SK-N-SH treated with all-trans-retinoic acid at 6 μM for 48 hours (cell line): ENCODE results near the gene PLCL2.

ENCODE experiments used
- ATAC-seq: fragments of 200-7000 bp; cut with Tn5 transposase; 3 replicates; pipeline ENCODE4 v1.9.1; 2020; ENCODE audit warnings: mild to moderate bottlenecking, moderate library complexity
- ARNTL ChIP-seq: fragments of 450-650 bp; formaldehyde crosslinking; IDR thresholded peaks from 2 replicates; pipeline ENCODE4 v1.5.0; 2020; ENCODE audit warnings: low read depth, mild to moderate bottlenecking, moderate library complexity, borderline replicate concordance
- BACH2 ChIP-seq: fragments of 250-450 bp; sonication (Bioruptor Pico); IDR thresholded peaks from 2 replicates; pipeline ENCODE4 v1.9.0; 2021; ENCODE audit warnings: mild to moderate bottlenecking, borderline replicate concordance
- ESRRG ChIP-seq: fragments of 250-450 bp; sonication (Bioruptor Pico); IDR thresholded peaks from 2 replicates; pipeline ENCODE4 v1.6.1; 2021; ENCODE audit warnings: mild to moderate bottlenecking
- GLIS3 ChIP-seq: fragments of 250-450 bp; sonication (Bioruptor Pico); IDR thresholded peaks from 2 replicates; pipeline ENCODE4 v1.5.0; 2020; ENCODE audit warnings: mild to moderate bottlenecking, moderate library complexity
- ISL1 ChIP-seq: fragments of 250-450 bp; sonication (Bioruptor Pico); IDR thresholded peaks from 2 replicates; pipeline ENCODE4 v2.1.2; 2022; ENCODE audit warnings: mild to moderate bottlenecking, moderate library complexity
- OSR1 ChIP-seq: fragments of 250-450 bp; sonication (Bioruptor Pico); IDR thresholded peaks from 2 replicates; pipeline ENCODE4 v1.8.0; 2022; ENCODE audit warnings: moderate library complexity, mild to moderate bottlenecking, inconsistent platforms
- PPARA ChIP-seq: fragments of 250-450 bp; sonication (Bioruptor Pico); IDR thresholded peaks from 2 replicates; pipeline ENCODE4 v1.5.0; 2020; ENCODE audit warnings: mild to moderate bottlenecking, borderline replicate concordance
- RARB ChIP-seq: fragments of 250-450 bp; sonication (Bioruptor Pico); IDR thresholded peaks from 2 replicates; pipeline ENCODE4 v1.8.0; 2021; ENCODE audit warnings: mild to moderate bottlenecking, moderate library complexity
- SNAI2 ChIP-seq: fragments of 250-450 bp; sonication (Bioruptor Pico); IDR thresholded peaks from 2 replicates; pipeline ENCODE4 v1.5.0; 2020; ENCODE audit warnings: mild to moderate bottlenecking, moderate library complexity
- TOX ChIP-seq: fragments of 250-450 bp; sonication (Bioruptor Pico); IDR thresholded peaks from 2 replicates; pipeline ENCODE4 v1.8.0; 2021; ENCODE audit warnings: mild to moderate bottlenecking, moderate library complexity, borderline replicate concordance
- ZC3H10 ChIP-seq: fragments of 250-450 bp; sonication (Bioruptor Pico); IDR thresholded peaks from 2 replicates; pipeline ENCODE4 v1.5.1; 2021; ENCODE audit warnings: mild to moderate bottlenecking, moderate library complexity
- ZFP3 ChIP-seq: fragments of 250-450 bp; sonication (Bioruptor Pico); IDR thresholded peaks from 2 replicates; pipeline ENCODE4 v1.5.0; 2020; ENCODE audit warnings: mild to moderate bottlenecking, moderate library complexity
- ZFP30 ChIP-seq: fragments of 450-650 bp; formaldehyde crosslinking; IDR thresholded peaks from 2 replicates; pipeline ENCODE4 v1.5.0; 2022; ENCODE audit warnings: mild to moderate bottlenecking, moderate library complexity
- ZNF565 ChIP-seq: fragments of 450-650 bp; formaldehyde crosslinking; conservative IDR thresholded peaks from 2 replicates; pipeline ENCODE4 v1.5.0; 2020; ENCODE audit warnings: low read depth, mild to moderate bottlenecking, moderate library complexity
- ZNF70 ChIP-seq: fragments of 450-650 bp; formaldehyde crosslinking; IDR thresholded peaks from 2 replicates; pipeline ENCODE4 v1.5.0; 2020; ENCODE audit warnings: mild to moderate bottlenecking, moderate library complexity
- ZNF8 ChIP-seq: fragments of 450-650 bp; formaldehyde crosslinking; IDR thresholded peaks from 2 replicates; pipeline ENCODE4 v1.5.0; 2020; ENCODE audit warnings: mild to moderate bottlenecking, moderate library complexity
- TF ChIP-seq, protein P1 (sequence below): fragments of 250-450 bp; sonication (Bioruptor Pico); IDR thresholded peaks from 2 replicates; pipeline ENCODE4 v1.5.1; 2020; ENCODE audit warnings: low read depth, mild to moderate bottlenecking, moderate library complexity
- TF ChIP-seq, protein P2 (sequence below): fragments of 250-450 bp; sonication (Bioruptor Pico); IDR thresholded peaks from 2 replicates; pipeline ENCODE4 v1.5.0; 2020; ENCODE audit warnings: mild to moderate bottlenecking, moderate library complexity
- TF ChIP-seq, protein P3 (sequence below): fragments of 250-450 bp; sonication (Bioruptor Pico); IDR thresholded peaks from 2 replicates; pipeline ENCODE4 v1.5.1; 2021; ENCODE audit warnings: mild to moderate bottlenecking, moderate library complexity
- TF ChIP-seq, protein P4 (sequence below): fragments of 250-450 bp; sonication (Bioruptor Pico); IDR thresholded peaks from 2 replicates; pipeline ENCODE4 v1.8.0; 2020; ENCODE audit warnings: mild to moderate bottlenecking, moderate library complexity, borderline replicate concordance

Gene PLCL2

DNA sequence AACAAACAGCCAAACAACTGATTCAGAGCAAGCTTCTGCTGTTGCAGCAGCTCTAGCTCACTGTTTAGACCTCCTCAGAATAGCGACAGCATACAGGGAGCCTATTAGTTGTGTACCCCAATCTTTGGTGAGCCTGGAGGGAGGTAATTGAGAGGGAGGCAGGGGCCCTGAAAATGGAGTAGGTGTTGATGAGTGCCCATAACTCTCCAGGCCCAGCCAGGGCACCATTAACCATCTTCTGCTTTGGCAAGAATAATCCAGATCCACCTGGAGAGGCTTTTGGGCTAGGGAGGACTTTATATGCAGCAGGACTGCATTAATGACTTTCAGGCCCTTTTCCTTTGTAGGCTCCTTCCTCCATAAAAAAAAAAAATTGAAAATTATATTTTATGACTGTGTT is 20.9 kb downstream of the PLCL2 start:
- no peak for ATAC-seq
- TF ChIP-seq, protein P1, sequence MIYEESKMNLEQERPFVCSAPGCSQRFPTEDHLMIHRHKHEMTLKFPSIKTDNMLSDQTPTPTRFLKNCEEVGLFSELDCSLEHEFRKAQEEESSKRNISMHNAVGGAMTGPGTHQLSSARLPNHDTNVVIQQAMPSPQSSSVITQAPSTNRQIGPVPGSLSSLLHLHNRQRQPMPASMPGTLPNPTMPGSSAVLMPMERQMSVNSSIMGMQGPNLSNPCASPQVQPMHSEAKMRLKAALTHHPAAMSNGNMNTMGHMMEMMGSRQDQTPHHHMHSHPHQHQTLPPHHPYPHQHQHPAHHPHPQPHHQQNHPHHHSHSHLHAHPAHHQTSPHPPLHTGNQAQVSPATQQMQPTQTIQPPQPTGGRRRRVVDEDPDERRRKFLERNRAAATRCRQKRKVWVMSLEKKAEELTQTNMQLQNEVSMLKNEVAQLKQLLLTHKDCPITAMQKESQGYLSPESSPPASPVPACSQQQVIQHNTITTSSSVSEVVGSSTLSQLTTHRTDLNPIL (CRISPR knock-in tag): no peak
- TF ChIP-seq, protein P2, sequence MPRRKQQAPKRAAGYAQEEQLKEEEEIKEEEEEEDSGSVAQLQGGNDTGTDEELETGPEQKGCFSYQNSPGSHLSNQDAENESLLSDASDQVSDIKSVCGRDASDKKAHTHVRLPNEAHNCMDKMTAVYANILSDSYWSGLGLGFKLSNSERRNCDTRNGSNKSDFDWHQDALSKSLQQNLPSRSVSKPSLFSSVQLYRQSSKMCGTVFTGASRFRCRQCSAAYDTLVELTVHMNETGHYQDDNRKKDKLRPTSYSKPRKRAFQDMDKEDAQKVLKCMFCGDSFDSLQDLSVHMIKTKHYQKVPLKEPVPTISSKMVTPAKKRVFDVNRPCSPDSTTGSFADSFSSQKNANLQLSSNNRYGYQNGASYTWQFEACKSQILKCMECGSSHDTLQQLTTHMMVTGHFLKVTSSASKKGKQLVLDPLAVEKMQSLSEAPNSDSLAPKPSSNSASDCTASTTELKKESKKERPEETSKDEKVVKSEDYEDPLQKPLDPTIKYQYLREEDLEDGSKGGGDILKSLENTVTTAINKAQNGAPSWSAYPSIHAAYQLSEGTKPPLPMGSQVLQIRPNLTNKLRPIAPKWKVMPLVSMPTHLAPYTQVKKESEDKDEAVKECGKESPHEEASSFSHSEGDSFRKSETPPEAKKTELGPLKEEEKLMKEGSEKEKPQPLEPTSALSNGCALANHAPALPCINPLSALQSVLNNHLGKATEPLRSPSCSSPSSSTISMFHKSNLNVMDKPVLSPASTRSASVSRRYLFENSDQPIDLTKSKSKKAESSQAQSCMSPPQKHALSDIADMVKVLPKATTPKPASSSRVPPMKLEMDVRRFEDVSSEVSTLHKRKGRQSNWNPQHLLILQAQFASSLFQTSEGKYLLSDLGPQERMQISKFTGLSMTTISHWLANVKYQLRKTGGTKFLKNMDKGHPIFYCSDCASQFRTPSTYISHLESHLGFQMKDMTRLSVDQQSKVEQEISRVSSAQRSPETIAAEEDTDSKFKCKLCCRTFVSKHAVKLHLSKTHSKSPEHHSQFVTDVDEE (CRISPR knock-in tag): no peak
- TF ChIP-seq ZNF70 (CRISPR knock-in tag) (no peak), BACH2 (CRISPR knock-in tag) (no peak), SNAI2 (CRISPR knock-in tag) (no peak), ZFP3 (CRISPR knock-in tag) (no peak), ESRRG (CRISPR knock-in tag) (no peak), ZC3H10 (CRISPR knock-in tag) (no peak), PPARA (CRISPR knock-in tag) (no peak), ISL1 (CRISPR knock-in tag) (no peak)
- TF ChIP-seq, protein P3, sequence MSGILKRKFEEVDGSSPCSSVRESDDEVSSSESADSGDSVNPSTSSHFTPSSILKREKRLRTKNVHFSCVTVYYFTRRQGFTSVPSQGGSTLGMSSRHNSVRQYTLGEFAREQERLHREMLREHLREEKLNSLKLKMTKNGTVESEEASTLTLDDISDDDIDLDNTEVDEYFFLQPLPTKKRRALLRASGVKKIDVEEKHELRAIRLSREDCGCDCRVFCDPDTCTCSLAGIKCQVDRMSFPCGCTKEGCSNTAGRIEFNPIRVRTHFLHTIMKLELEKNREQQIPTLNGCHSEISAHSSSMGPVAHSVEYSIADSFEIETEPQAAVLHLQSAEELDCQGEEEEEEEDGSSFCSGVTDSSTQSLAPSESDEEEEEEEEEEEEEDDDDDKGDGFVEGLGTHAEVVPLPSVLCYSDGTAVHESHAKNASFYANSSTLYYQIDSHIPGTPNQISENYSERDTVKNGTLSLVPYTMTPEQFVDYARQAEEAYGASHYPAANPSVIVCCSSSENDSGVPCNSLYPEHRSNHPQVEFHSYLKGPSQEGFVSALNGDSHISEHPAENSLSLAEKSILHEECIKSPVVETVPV (CRISPR knock-in tag): no peak

DNA sequence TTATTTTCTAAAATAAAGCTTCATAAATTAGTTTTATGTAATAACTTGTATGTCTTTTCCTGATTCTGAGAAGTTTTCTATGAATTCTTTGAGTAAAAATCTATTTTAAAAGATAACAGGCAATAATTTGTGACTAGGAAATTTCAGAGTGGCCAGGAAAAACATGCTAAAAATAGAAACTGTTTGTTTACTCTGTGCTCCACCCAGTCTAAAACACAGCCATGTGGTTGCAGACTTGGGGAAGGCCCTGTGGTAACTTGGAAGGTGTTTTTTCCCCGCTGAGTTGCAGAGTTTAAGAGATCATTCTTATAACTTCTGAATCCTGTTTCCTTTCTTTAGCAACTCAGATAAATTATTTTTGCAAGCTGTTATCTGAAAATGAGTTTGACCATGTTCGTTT is 21.9 kb downstream of the PLCL2 start:
- no peak for TF ChIP-seq ZC3H10 (CRISPR knock-in tag)
- TF ChIP-seq, protein P3 (CRISPR knock-in tag): no peak
- no peak for TF ChIP-seq TOX
- TF ChIP-seq, all 23 proteins: peak for 0
- 0 out of 3 replicates have a peak, but pooled peaks have one; percentile 30 for ATAC-seq

DNA sequence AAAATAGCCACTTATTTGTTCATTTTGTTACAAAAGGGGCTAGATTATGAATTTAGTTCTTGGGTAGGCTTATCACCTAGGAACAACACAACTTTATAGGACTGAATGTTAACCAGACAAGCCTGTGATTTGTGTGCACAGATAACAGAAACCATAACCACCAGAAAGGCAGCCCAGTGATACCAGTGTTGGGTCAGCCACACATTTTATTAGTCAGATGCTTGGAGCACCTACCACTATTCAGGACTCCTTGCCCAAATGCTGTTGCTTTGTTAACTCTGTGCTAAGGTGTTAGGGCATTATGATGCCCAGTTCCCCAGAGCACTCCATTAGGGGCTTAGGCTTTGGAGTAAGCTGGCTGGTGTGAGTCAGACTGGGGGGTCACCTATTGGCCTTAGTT is 22.5 kb downstream of the PLCL2 start:
- ATAC-seq: no peak
- TF ChIP-seq RARB (CRISPR knock-in tag) (no peak), ZNF8 (no peak), BACH2 (CRISPR knock-in tag) (no peak), ZNF70 (CRISPR knock-in tag) (no peak), PPARA (CRISPR knock-in tag) (no peak), ZFP30 (CRISPR knock-in tag) (no peak), ZC3H10 (CRISPR knock-in tag) (no peak), TOX (no peak), OSR1 (CRISPR knock-in tag) (no peak), GLIS3 (CRISPR knock-in tag) (no peak), ZFP3 (CRISPR knock-in tag) (no peak), ZNF565 (CRISPR knock-in tag) (no peak), ESRRG (CRISPR knock-in tag) (no peak), ARNTL (CRISPR knock-in tag) (no peak), ISL1 (CRISPR knock-in tag) (no peak)
- TF ChIP-seq, protein P4, sequence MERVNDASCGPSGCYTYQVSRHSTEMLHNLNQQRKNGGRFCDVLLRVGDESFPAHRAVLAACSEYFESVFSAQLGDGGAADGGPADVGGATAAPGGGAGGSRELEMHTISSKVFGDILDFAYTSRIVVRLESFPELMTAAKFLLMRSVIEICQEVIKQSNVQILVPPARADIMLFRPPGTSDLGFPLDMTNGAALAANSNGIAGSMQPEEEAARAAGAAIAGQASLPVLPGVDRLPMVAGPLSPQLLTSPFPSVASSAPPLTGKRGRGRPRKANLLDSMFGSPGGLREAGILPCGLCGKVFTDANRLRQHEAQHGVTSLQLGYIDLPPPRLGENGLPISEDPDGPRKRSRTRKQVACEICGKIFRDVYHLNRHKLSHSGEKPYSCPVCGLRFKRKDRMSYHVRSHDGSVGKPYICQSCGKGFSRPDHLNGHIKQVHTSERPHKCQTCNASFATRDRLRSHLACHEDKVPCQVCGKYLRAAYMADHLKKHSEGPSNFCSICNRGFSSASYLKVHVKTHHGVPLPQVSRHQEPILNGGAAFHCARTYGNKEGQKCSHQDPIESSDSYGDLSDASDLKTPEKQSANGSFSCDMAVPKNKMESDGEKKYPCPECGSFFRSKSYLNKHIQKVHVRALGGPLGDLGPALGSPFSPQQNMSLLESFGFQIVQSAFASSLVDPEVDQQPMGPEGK (CRISPR knock-in tag): no peak
- TF ChIP-seq, protein P2 (CRISPR knock-in tag): no peak
- TF ChIP-seq, protein P3 (CRISPR knock-in tag): no peak
- TF ChIP-seq, protein P1 (CRISPR knock-in tag): no peak
- TF ChIP-seq, all 23 proteins: peak for 0
